GM18505 (cell line): ENCODE measurements around the gene CASP8.

Experiments
- ATAC-seq: cut with Tn5 transposase; IDR thresholded peaks from one replicate; pipeline ENCODE4 v1.9.1; 2021; ENCODE audit not compliant: unreplicated experiment
- POLR2A ChIP-seq: IDR thresholded peaks from 4 replicates; pipeline ENCODE4 v1.6.1; 2011; ENCODE audit warnings: borderline replicate concordance; ENCODE audit not compliant: insufficient read depth, insufficient read length; ENCODE audit errors: extremely low read depth

Gene CASP8

DNA sequence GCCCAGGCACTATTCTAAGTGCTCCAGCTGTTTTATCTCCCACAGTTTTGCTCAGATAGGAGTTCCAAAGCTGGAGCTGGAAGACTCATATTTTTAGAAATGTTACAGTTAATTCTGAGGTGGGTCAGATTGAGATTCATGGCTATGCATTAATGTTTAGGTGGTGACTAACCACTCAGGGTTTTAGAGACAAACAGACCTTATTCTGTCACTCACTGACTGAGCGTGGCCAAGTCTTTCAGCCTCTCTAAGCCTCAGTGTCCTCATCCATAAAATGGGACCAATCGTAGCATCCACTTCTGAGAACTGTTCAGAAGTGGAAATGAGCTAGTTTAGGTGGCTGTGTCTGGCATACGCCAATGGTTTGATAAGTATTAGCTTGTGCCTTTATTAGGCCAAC, 4.3 kb upstream of the CASP8 start:
- no peak for ATAC-seq
- TF ChIP-seq POLR2A: no peak

DNA sequence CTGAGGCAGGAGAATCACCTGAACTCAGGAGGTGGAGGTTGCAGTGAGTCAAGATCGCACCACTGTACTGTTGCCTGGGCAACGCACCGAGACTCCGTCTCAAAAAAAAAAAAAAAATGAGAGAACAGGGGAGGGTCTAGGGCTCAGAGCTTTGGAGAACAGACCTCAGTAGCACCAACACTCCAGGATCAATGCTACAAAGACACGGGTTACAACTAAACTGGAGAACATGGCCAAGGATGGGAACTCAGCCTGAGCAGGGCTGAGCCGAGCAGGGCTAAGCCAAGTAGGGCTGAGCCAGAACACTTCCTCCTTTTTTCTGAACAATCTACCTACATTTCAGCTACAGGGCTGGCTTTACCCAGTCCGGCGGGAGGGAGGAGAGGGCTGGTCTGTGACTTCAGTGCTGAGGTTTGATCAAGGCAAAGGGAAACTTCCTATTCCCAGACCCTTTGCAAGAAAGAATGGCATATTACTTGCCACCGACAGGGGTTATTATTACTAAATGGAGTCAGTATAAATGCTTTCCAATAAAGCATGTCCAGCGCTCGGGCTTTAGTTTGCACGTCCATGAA, 2.9 kb upstream of the CASP8 start:
- peak; percentile 50 for ATAC-seq

DNA sequence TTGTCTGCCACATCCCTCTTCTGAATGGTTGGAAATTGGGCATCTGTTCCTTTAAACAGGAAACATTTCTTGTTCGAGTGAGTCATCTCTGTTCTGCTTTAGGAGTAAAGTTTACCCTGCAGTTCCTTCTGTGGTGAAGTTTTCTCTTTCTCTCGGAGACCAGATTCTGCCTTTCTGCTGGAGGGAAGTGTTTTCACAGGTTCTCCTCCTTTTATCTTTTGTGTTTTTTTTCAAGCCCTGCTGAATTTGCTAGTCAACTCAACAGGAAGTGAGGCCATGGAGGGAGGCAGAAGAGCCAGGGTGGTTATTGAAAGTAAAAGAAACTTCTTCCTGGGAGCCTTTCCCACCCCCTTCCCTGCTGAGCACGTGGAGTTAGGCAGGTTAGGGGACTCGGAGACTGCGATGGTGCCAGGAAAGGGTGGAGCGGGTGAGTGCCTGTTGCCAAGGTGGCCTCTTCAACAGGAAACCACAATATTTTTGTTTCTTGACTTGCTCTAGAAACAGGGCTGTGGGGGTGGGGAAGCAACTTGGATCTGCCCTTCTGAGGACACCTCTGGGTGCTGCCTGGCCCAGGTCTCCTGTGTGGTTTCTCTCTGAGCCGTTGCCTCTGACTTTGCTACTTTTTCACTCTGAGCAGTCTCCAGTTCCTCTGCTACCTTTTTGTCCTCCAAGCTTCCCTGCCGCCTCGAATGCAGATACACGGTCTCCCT, 2.2 kb upstream of the CASP8 start:
- ATAC-seq: peak; percentile 71
- peak; percentile 54 for TF ChIP-seq POLR2A

More for the DNA sequence above, 2.9 kb upstream of the CASP8 start:
- peak; percentile 22 for TF ChIP-seq POLR2A

DNA sequence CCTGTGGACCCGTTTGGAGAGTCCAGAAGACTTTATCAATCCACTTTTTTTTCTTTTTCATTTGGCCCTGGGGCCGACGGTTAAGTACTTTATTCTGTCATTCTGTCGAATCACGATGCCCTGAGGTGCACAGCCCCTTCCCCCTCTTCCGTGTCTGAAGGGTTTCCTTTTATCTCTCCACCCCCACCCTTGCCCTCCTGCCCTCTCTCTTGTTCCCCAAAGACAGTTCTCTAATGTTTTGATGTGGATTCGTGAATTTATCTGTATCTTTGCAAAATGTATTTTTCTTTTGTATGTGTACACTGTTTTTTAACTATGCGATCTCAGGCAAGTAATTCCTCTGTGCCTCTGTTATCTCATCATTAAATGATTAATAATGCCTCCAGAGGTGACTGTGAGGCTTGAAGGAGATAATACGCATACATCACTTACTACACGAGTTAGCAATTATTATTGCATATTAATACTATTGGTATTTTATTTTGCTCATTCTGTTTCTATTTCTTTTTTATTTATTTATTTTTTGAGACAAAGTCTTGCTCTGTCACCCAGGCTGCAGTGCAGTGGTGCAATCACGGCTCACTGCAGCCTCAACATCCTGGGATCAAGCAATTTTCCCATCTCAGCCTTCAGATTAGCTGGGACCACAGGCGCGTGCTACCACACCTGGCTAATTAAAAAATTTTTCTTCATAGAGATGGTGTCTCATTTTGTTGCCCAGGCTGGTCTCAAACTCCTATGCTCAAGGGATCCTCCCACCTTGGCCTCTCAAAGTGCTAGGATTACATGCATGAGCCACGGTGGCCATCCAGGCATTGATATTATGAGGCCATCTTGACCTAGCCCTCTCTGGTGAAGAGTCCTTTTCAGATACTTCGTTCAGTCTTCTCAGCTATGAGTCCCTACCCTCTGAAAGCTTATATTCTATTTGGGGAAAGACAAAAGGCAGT, 1.4 kb upstream of the CASP8 start:
- TF ChIP-seq POLR2A: no peak
- peak; percentile 13 for ATAC-seq

DNA sequence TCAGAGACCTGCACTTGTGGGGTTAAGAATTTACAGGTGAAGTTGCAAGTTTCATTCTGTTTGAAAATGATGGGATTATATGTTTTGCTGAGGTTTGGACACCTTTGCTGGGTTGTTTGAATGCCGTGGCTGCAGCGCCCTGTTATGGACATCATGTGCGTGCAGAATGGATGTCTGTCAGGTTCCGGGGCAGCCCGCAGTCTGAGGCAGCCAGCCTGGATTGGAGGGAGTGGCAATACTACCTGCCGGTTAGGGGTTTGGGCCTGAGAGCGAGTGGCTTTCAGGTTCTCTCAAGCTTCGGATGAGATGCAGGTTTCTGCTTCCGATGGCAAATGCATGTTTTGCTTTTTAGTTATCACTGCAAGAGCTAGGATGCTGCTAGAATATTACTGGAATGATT, 1.1 kb downstream of the CASP8 start:
- no peak for ATAC-seq
- no peak for TF ChIP-seq POLR2A

DNA sequence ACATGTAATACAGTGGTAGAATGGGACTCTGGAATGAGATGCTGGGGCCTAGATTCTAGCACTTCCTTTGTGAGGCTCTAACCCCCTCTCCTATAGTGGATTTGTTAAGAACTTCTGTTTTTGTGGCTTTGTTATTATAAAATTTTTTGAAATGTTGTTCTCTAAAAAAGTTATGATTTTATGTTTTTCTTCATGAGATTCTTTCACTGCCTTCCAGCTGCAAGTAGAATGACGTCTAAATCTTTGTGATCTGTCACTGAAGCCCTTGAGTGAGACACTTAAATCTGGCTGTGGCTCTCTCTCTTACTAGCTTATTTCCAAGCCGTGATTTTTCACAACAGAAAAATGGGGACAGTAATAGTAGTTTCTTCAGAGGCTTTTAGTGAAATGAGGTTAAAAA, 1.6 kb downstream of the CASP8 start:
- ATAC-seq: no peak

DNA sequence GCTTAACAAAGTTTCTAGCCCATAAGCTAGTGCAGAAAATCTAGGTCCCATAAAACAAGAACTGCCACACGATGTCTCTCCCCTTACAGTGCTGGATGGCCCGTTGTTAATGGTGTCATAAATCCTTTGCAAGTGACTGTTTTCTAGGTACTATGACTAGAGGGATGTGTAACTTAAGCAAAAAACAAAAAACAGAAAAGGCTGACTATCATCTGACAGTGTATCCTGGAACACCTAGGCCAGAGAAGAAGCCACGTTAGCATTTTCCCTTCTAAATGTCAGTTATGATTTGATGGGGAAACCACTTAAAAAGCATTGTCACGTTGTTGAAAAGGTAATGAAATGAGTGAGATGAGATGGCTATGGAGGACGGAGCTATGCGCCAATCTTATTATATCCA, 2.4 kb downstream of the CASP8 start:
- TF ChIP-seq POLR2A: no peak
- ATAC-seq: no peak

More for the DNA sequence above, 1.6 kb downstream of the CASP8 start:
- TF ChIP-seq POLR2A: no peak

DNA sequence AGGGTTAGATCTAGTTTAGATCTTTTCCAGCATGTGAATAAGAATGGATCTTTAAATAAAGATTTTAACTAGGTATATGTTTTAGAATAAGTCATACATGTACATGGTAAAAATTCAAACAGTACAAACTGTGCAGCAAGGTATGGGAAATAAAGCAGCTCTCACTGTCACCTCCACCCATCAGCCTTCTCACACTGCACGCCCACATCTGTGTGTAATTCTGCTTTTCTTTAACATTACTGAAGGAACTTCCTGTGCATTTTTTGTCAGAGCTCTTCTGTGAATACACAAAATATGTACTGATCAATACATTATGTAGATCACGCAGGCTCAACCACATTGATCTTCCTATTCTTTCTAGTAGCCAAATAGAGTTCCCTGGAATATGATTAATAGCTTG, 3.4 kb downstream of the CASP8 start:
- no peak for ATAC-seq
- no peak for TF ChIP-seq POLR2A

DNA sequence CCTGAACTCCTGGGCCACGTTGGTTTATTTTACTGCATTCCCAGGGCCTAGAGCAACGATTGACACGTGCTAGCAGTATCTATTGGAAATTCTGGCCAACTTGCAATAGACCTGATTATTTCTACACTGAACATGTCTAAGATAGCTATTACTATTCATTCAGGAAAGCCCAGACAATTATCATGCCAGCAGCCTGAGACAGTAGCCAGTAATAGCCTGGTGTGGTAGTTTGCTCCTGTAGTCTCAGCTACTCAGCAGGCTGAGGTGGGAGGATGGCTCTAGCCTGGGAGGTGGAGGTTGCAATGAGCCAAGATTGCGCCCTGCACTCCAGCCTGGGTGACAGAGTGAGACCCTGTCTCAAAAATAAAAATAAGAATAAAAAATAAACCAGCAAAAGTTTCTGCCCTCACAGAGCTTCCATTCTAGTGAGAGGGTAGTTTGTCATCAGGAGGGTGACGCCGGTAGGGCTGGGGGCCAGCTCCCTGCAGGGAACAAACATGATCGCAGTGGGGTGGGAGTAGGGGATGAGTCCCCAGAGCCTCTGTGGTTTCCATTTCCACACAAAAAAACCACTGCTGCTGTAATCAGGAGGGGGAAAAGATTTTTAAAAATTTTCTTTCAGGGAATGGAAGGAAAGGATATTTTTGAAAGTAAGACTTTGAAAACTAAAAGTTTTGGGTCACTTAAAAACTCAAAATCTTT, 4.3 kb downstream of the CASP8 start:
- TF ChIP-seq POLR2A: no peak
- ATAC-seq: no peak

DNA sequence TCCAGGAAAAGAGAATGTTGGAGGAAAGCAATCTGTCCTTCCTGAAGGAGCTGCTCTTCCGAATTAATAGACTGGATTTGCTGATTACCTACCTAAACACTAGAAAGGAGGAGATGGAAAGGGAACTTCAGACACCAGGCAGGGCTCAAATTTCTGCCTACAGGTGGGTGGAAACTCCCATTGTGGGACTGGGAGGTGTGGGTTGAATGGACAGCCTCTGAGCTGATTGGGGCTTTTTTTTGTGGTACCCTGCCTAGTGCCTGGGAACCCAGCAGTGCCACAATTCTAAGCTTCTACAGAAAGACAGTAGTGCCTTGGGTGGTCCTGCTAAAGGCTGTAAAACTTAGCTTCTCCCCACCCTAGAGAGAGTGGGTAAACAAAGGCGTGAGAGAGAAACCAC, 6.3 kb downstream of the CASP8 start:
- ATAC-seq: no peak
- TF ChIP-seq POLR2A: no peak

DNA sequence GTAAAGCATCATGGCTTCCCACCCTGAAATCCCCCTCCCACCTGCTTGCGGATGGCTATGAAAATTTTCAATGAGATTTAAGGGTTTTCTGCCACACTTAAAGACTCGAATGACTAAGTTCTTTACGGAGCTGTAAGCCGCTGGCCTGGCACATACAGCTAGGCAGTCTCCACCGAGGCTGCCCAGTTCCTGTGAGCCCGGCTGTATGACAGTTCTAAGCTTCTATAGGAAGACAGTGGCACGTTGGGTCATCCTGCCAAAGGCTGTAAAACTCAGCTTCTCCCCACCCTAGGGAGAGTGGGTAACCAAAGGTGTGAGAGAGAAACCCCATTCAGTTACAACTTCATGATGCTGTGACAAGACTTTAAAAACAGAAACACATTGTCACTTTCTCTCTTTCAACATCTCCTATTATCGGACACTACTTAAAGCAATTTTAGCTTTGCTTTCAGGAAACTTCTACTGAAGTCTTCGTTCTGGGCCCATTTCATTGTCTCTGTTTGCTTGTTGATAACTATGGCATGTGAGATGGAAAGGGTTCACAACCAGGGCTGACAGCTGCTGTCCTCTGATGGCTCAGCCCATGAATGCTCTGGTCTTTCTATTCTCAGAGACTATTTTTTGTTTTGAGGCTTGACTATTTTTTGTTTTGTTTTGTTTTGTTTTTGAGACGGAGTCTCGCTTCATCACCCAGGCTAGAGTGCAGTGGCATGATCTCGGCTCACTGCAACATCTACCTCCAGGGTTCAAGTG, 7.1 kb downstream of the CASP8 start:
- ATAC-seq: no peak
- no peak for TF ChIP-seq POLR2A

DNA sequence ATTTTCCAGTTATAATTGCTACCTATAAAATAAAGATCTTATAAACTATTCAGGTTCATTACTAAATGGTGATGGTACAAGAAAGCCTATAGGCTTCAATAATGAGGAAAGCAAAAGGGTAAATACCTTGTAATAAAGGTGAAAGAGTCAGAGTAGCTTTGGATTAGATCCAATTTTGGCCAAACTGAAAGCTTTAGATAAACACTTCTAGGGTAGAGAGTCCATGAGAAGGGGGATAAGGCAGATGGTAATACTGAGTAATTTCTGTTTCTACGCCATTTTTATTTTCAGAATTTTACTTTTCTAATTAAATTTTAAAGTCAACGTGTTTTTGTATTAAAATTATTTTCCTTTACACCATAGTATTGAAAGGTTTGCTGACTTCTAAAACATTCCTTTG, 9.4 kb downstream of the CASP8 start:
- TF ChIP-seq POLR2A: no peak
- no peak for ATAC-seq

DNA sequence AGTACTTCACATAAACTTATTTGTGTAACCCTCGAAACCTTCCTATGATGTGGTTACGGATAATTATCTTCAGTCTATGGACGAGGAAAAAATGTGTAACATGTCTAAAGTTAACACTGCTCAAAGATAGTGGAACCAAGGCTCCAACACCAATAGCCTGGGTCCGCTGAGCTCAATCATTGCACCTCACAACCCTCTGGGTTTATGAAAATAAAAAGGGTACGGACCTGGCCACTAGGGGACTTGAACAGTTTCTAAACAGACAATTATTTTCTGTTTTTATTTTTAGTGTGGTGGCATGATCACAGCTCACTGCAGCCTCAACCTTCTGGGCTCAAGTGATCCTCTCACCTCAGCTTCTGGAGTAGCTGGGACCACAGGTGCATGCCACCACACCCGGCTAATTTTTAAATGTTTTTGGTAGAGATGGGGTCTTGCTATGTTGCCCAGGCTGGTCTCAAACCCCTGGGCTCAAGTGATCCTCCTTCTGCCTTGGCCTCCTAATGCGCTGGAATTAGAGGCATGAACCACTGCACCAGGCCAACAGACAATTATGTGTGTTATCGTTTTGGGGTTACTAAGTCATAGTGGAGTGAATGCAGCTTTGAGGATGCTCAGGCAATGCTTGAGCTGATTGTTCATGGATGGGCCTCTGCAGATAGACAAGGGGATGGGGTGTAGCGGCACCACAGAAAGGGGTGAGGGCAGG, 10.1 kb downstream of the CASP8 start:
- TF ChIP-seq POLR2A: no peak
- no peak for ATAC-seq

DNA sequence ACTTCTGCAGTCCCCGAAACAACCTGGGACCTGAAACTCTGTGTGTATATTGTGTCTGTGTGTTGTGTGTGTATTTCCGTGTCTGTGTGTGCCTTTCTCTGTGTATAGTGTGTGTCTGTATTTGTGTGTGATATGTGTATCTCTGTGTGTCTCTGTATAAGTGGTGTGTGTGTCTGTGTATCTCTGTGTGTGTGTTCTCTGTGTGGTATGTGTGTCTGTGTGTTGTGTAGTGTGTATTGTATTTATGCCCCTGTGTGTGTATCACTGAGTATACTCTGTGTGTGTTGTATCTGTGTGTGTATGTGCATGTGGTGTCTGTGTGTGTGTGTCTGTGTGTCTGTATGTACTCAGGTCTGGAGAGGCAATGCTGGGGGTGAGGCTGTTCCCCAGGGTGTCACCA, 11.6 kb downstream of the CASP8 start:
- no peak for TF ChIP-seq POLR2A
- ATAC-seq: no peak
